IMR-90 (cell line): ENCODE data around the gene ANKMY1. TPM values are rescaled to one million over a fixed set of nuclear protein-coding genes. Genes with fewer than 3 reads are reported as not detected.
A peak's percentile ranks its signal among the peaks of the same experiment; 100 is the strongest.

Experiments
- ATAC-seq: fragments of 200-7000 bp; cut with Tn5 transposase; 2 replicates; pipeline ENCODE4 v1.9.1; 2020; ENCODE audit warnings: low read depth, mild to moderate bottlenecking, moderate library complexity
- BruUV-seq: library from RNA; stranded (reverse); fragments of 400-500 nt; replicated peaks from 2 replicates; lab custom pipeline; 2021; lab: Mats Ljungman, UMichigan
- CTCF ChIA-PET: fragments of 300-600 bp; formaldehyde crosslinking; extraction: SDS; loops from one replicate; lab custom pipeline; 2021; ENCODE audit warnings: antibody characterized with exemption; lab: Yijun Ruan, JAX
- POLR2A ChIA-PET: fragments of 300-600 bp; sonication (Branson Sonifier 250); formaldehyde crosslinking; loops from one replicate; lab custom pipeline; 2022; ENCODE audit warnings: antibody characterized with exemption; ENCODE audit not compliant: unreplicated experiment; lab: Charles Lee
- DNase-seq: peaks from one replicate; pipeline ENCODE4 v3.0.0; 2013
- H2AFZ ChIP-seq: replicated peaks from 2 replicates; pipeline ENCODE3; 2013; ENCODE audit warnings: low read length, mild to moderate bottlenecking; ENCODE audit not compliant: poor library complexity
- H2AK5ac ChIP-seq: 2 replicates; pipeline ENCODE4 v1.6.1; 2013; ENCODE audit warnings: low read depth, low read length, inconsistent platforms
- H2AK9ac ChIP-seq: replicated peaks from 2 replicates; pipeline ENCODE3; 2013; ENCODE audit warnings: mild to moderate bottlenecking, low read depth, low read length, moderate library complexity; ENCODE audit not compliant: poor library complexity
- H2BK120ac ChIP-seq: 2 replicates; pipeline ENCODE4 v1.6.1; 2013; ENCODE audit warnings: low read depth, low read length, inconsistent platforms
- H2BK15ac ChIP-seq: 3 replicates; pipeline ENCODE4 v1.6.1; 2013; ENCODE audit warnings: low read depth, low read length, inconsistent platforms
- H2BK20ac ChIP-seq: 2 replicates; pipeline ENCODE4 v1.6.1; 2013; ENCODE audit warnings: low read depth, mild to moderate bottlenecking, inconsistent platforms, low read length, moderate library complexity
- H2BK5ac ChIP-seq: 2 replicates; pipeline ENCODE4 v1.6.1; 2013; ENCODE audit warnings: mild to moderate bottlenecking, low read depth, low read length, inconsistent platforms; ENCODE audit not compliant: poor library complexity, severe bottlenecking
- H3K14ac ChIP-seq: replicated peaks from 2 replicates; pipeline ENCODE4 v1.6.1; 2013; ENCODE audit warnings: low read depth, low read length, inconsistent platforms
- H3K18ac ChIP-seq: 2 replicates; pipeline ENCODE4 v1.6.1; 2013; ENCODE audit warnings: low read depth, low read length, control low read depth
- H3K23ac ChIP-seq: 2 replicates; pipeline ENCODE4 v1.6.1; 2013; ENCODE audit warnings: low read depth, low read length, inconsistent platforms
- H3K27ac ChIP-seq: 2 replicates; pipeline ENCODE4 v1.5.1; 2013; ENCODE audit warnings: mild to moderate bottlenecking, control low read depth, low read length; ENCODE audit not compliant: insufficient read depth
- H3K27me3 ChIP-seq: 2 replicates; pipeline ENCODE4 v1.6.1; 2013; ENCODE audit warnings: low read length; ENCODE audit not compliant: control insufficient read depth, insufficient read depth
- H3K36me3 ChIP-seq: 2 replicates; pipeline ENCODE4 v1.6.1; 2013; ENCODE audit warnings: low read length, mixed read lengths; ENCODE audit not compliant: control insufficient read depth, insufficient read depth
- H3K4ac ChIP-seq: 2 replicates; pipeline ENCODE4 v1.6.1; 2013; ENCODE audit warnings: low read depth, low read length, inconsistent platforms
- H3K4me1 ChIP-seq: 2 replicates; pipeline ENCODE4 v1.6.1; 2013; ENCODE audit warnings: low read length, mixed read lengths; ENCODE audit not compliant: control insufficient read depth, insufficient read depth
- H3K4me2 ChIP-seq: 2 replicates; pipeline ENCODE4 v1.6.1; 2013; ENCODE audit warnings: low read depth, mild to moderate bottlenecking, control low read depth, low read length, moderate library complexity
- H3K4me3 ChIP-seq: 2 replicates; pipeline ENCODE4 v1.5.1; 2013; ENCODE audit warnings: low read depth, mild to moderate bottlenecking, control low read depth, low read length, moderate library complexity; ENCODE audit not compliant: insufficient read depth
- H3K56ac ChIP-seq: 2 replicates; pipeline ENCODE4 v1.6.1; 2013; ENCODE audit warnings: low read length, inconsistent platforms; ENCODE audit not compliant: insufficient read depth; ENCODE audit errors: extremely low read depth
- H3K79me1 ChIP-seq, 2 experiments: 2 replicates each; pipeline ENCODE4 v1.6.1; 2013; ENCODE audit warnings: low read length in 2 of 2, inconsistent platforms in 1 of 2, low read depth in 1 of 2
- H3K9ac ChIP-seq: 2 replicates; pipeline ENCODE4 v1.6.1; 2013; ENCODE audit warnings: low read depth, low read length, control low read depth
- H3K9me1 ChIP-seq: 2 replicates; pipeline ENCODE4 v1.6.1; 2013; ENCODE audit warnings: low read length, inconsistent platforms; ENCODE audit not compliant: insufficient read depth
- H3K9me3 ChIP-seq: 2 replicates; pipeline ENCODE4 v1.6.1; 2013; ENCODE audit warnings: low read length; ENCODE audit not compliant: control insufficient read depth, insufficient read depth
- H4K20me1 ChIP-seq: 2 replicates; pipeline ENCODE4 v1.6.1; 2013; ENCODE audit warnings: low read length, inconsistent platforms; ENCODE audit not compliant: insufficient read depth
- H4K5ac ChIP-seq: 2 replicates; pipeline ENCODE4 v1.6.1; 2013; ENCODE audit warnings: mild to moderate bottlenecking, low read depth, low read length, control low read depth
- H4K8ac ChIP-seq, 2 experiments: 2 replicates each; pipeline ENCODE4 v1.6.1; 2013; ENCODE audit warnings: low read depth in 2 of 2, low read length in 2 of 2, control low read depth in 1 of 2, inconsistent platforms in 1 of 2
- H4K91ac ChIP-seq: 2 replicates; pipeline ENCODE4 v1.6.1; 2013; ENCODE audit warnings: low read depth, low read length, inconsistent platforms; ENCODE audit not compliant: insufficient read depth
- BHLHE40 ChIP-seq: fragments of 150-350 bp; IDR thresholded peaks from 2 replicates; pipeline ENCODE4 v1.6.1; 2016; ENCODE audit warnings: mild to moderate bottlenecking, low read depth, low read length
- CEBPB ChIP-seq: IDR thresholded peaks from 2 replicates; pipeline ENCODE4 v1.6.1; 2012; ENCODE audit warnings: low read depth, low read length, improper control_type of control experiment
- CHD1 ChIP-seq: IDR thresholded peaks from 2 replicates; pipeline ENCODE4 v1.6.1; 2012; ENCODE audit warnings: low read depth, low read length, improper control_type of control experiment
- CTCF ChIP-seq: conservative IDR thresholded peaks from 2 replicates; pipeline ENCODE4 v1.5.1; 2012; ENCODE audit warnings: mild to moderate bottlenecking, low read depth, low read length, improper control_type of control experiment
- FOS ChIP-seq: fragments of 150-350 bp; IDR thresholded peaks from 2 replicates; pipeline ENCODE4 v1.6.1; 2016; ENCODE audit warnings: low read depth, low read length
- MAFK ChIP-seq: IDR thresholded peaks from 2 replicates; pipeline ENCODE4 v1.6.1; 2012; ENCODE audit warnings: low read depth, low read length, improper control_type of control experiment
- MXI1 ChIP-seq: IDR thresholded peaks from 2 replicates; pipeline ENCODE4 v1.6.1; 2012; ENCODE audit warnings: low read depth, mild to moderate bottlenecking, low read length, moderate library complexity, borderline replicate concordance
- POLR2A ChIP-seq: IDR thresholded peaks from 2 replicates; pipeline ENCODE4 v1.6.1; 2012; ENCODE audit warnings: mild to moderate bottlenecking, low read depth, low read length
- RAD21 ChIP-seq: IDR thresholded peaks from 2 replicates; pipeline ENCODE4 v1.6.1; 2012; ENCODE audit warnings: low read length, improper control_type of control experiment
- RCOR1 ChIP-seq: IDR thresholded peaks from 2 replicates; pipeline ENCODE4 v1.6.1; 2012; ENCODE audit warnings: mild to moderate bottlenecking, low read length, improper control_type of control experiment; ENCODE audit not compliant: insufficient replicate concordance
- RFX5 ChIP-seq: IDR thresholded peaks from 2 replicates; pipeline ENCODE4 v1.8.0; 2012; ENCODE audit warnings: low read depth, mild to moderate bottlenecking, low read length, moderate library complexity
- SMC3 ChIP-seq: fragments of 150-350 bp; IDR thresholded peaks from 2 replicates; pipeline ENCODE4 v1.6.1; 2016; ENCODE audit warnings: low read depth, mild to moderate bottlenecking, antibody characterized with exemption, low read length, moderate library complexity
- USF2 ChIP-seq: fragments of 150-350 bp; IDR thresholded peaks from 2 replicates; pipeline ENCODE4 v1.6.1; 2017; ENCODE audit warnings: mild to moderate bottlenecking, antibody characterized with exemption, low read length, low read depth
- WGBS, 2 experiments: methylation state at CpG; one replicate each; pipeline versions ENCODE4 v1.1.5 to v1.1.7; 2013; ENCODE audit warnings: missing lambda C conversion rate in 2 of 2; ENCODE audit not compliant: insufficient read length in 1 of 2; ENCODE audit errors: extremely low coverage in 2 of 2; 5-methylcytosine and 5-hydroxymethylcytosine counted together
- dilution Hi-C: fragments of 300-500 bp; cut with HindIII; formaldehyde crosslinking; loops from one replicate; pipeline ENCODE4 v1.14.3; 2018; ENCODE audit warnings: low sequenced_read_pairs; ENCODE audit not compliant: unreplicated experiment
- in situ Hi-C: fragments of 300-500 bp; cut with MboI; formaldehyde crosslinking; loops from 3 replicates; pipeline ENCODE4 v1.14.3; 2019; ENCODE audit warnings: low sequenced_read_pairs, inconsistent platforms, mixed read lengths
- intact Hi-C: fragments of 100-400 bp; cut with micrococcal nuclease; formaldehyde crosslinking; loops from 2 replicates; pipeline ENCODE4 v1.10.0; 2022
- polyA plus RNA-seq, 3 experiments: library from polyadenylated mRNA; depleted of rRNA; stranded (reverse); fragments of >200 nt; gene quantifications; 2 replicates each; pipeline ENCODE4 v1.2.3, GENCODE V29; 2012; ENCODE audit warnings: low replicate concordance in 1 of 3
- total RNA-seq: library from RNA; depleted of rRNA; stranded (reverse); fragments of >200 nt; gene quantifications from 2 replicates; pipeline ENCODE4 v1.2.3, GENCODE V29; 2012

ANKMY1 gene
- total and polyA plus RNA-seq, 2 of the 4 experiments (the other 2 are of a cell fraction) = 2.9 to 5.5 TPM

GRCh38 chr2:240507778-240508251, 50.0 kb downstream of the ANKMY1 start:
- Histone ChIP-seq H4K5ac (no peak overlapping the region), H3K9me1 (no peaks in the 10 kb centered on the region), H4K20me1 (no peaks in the 10 kb centered on the region), H2AK5ac (no peak overlapping the region), H2AK9ac (peak overlapping the region; percentile 55), H3K4me3 (no peak overlapping the region), H3K14ac (no peak overlapping the region), H3K4ac (no peak overlapping the region), H3K18ac (no peak overlapping the region), H3K4me1 (no peaks in the 10 kb centered on the region), H2BK15ac (no peak overlapping the region), H3K4me2 (no peak overlapping the region), H4K91ac (no peak overlapping the region), H3K36me3 (no peaks in the 10 kb centered on the region), H2BK20ac (no peak overlapping the region), H3K56ac (no peak overlapping the region), H2AFZ (peak overlapping the region; percentile 32), H3K9ac (no peak overlapping the region), H2BK120ac (no peak overlapping the region), H3K23ac (no peak overlapping the region), H2BK5ac (no peak overlapping the region), H3K9me3 (no peaks in the 10 kb centered on the region), H3K79me1 (no peaks in the 10 kb centered on the region), H3K27me3 (no peaks in the 10 kb centered on the region), H3K27ac (no peak overlapping the region), H4K8ac (no peak overlapping the region)
- ChIA-PET POLR2A (no interaction called here), CTCF (interaction anchor here (0.5 to 0.9 kb wide), 2 partner anchors 333 to 1206 kb away, joined by 3 to 4 read pairs; no protein-coding TSS in a partner anchor)
- dilution Hi-C loops (no loop called here), in situ Hi-C loops (loop anchor here (10.0 kb wide), 1 partner anchor 337 kb away; no protein-coding TSS in a partner anchor), intact Hi-C loops (no loop called here)
- TF ChIP-seq MAFK (no peak), CEBPB (no peak), USF2 (no peak), BHLHE40 (no peak), RAD21 (no peak), CTCF (no peak), MXI1 (no peak), RFX5 (no peak), RCOR1 (no peak), CHD1 (no peak), FOS (no peak), POLR2A (no peak), SMC3 (no peak)
- 71% methylated on average over 6 of the region's 11 CpGs; no CpG with 5 or more reads in 1 of the 2 experiments for WGBS, 2 experiments
- no peak for ATAC-seq
- BruUV-seq = no TSS peak
- no peak for DNase-seq
